HepG2 (cell line): ENCODE results near the gene SLC16A13. TPM values are rescaled to one million over a fixed set of nuclear protein-coding genes. Genes with fewer than 3 reads are reported as not detected.
A peak's percentile ranks its signal among the peaks of the same experiment; 100 is the strongest.

ENCODE experiments used
- BRCA1 ChIP-seq: sonication (generic); formaldehyde crosslinking; IDR thresholded peaks from 2 replicates; pipeline ENCODE4 v1.4.0; 2020; ENCODE audit warnings: missing genetic modification reagents
- FIP1L1 ChIP-seq: fragments of 200-400 bp; formaldehyde crosslinking; IDR thresholded peaks from 2 replicates; pipeline ENCODE4 v1.6.1; 2018; ENCODE audit warnings: low read depth, mild to moderate bottlenecking, low read length, moderate library complexity, borderline replicate concordance; ENCODE audit not compliant: insufficient read depth
- HOXD1 ChIP-seq: sonication (generic); formaldehyde crosslinking; IDR thresholded peaks from 2 replicates; pipeline ENCODE4 v1.5.0; 2020; ENCODE audit warnings: missing genetic modification reagents
- LCORL ChIP-seq, 2 experiments: fragments of 450-650 bp in 1 of 2; sonication (generic) in 1 of 2; formaldehyde crosslinking in 1 of 2; IDR thresholded peaks; 2 replicates each; pipeline versions ENCODE4 v1.5.0 to v1.6.1; 2017 to 2020; ENCODE audit warnings: antibody characterized with exemption in 1 of 2, missing genetic modification reagents in 1 of 2
- MATR3 ChIP-seq: sonication (generic); formaldehyde crosslinking; IDR thresholded peaks from 2 replicates; pipeline ENCODE4 v1.4.0; 2020; ENCODE audit warnings: missing genetic modification reagents
- MLLT10 ChIP-seq: sonication (generic); formaldehyde crosslinking; IDR thresholded peaks from 2 replicates; pipeline ENCODE4 v1.4.0; 2020; ENCODE audit warnings: missing genetic modification reagents
- MXD4 ChIP-seq: IDR thresholded peaks from 2 replicates; pipeline ENCODE4 v1.6.1; 2016; ENCODE audit warnings: mild to moderate bottlenecking, missing biosample characterization, missing genetic modification reagents
- NPAS2 ChIP-seq: sonication (generic); formaldehyde crosslinking; IDR thresholded peaks from 2 replicates; pipeline ENCODE4 v1.8.0; 2022; ENCODE audit warnings: mild to moderate bottlenecking, missing genetic modification reagents, borderline replicate concordance
- NR2F6 ChIP-seq, 2 experiments: IDR thresholded peaks; 2 replicates each; pipeline ENCODE4 v1.6.1; 2016; ENCODE audit warnings: antibody characterized with exemption in 1 of 2, mild to moderate bottlenecking in 1 of 2
- PAXIP1 ChIP-seq: sonication (generic); formaldehyde crosslinking; conservative IDR thresholded peaks from 2 replicates; pipeline ENCODE4 v1.4.0; 2020; ENCODE audit warnings: mild to moderate bottlenecking, missing genetic modification reagents, moderate library complexity
- PBX2 ChIP-seq: IDR thresholded peaks from 2 replicates; pipeline ENCODE4 v1.6.1; 2016; ENCODE audit warnings: control low read depth
- SMAD9 ChIP-seq: sonication (generic); formaldehyde crosslinking; IDR thresholded peaks from 2 replicates; pipeline ENCODE4 v1.5.1; 2020; ENCODE audit warnings: mild to moderate bottlenecking, missing genetic modification reagents
- TCF7 ChIP-seq: sonication (generic); IDR thresholded peaks from 2 replicates; pipeline ENCODE4 v1.6.1; 2016; ENCODE audit warnings: antibody characterized with exemption, low read depth
- U2AF1 ChIP-seq: fragments of 200-400 bp; formaldehyde crosslinking; optimal IDR thresholded peaks from 2 replicates; pipeline ENCODE3; 2017; ENCODE audit warnings: mild to moderate bottlenecking, low read depth, low read length
- XRCC5 ChIP-seq: fragments of 200-400 bp; formaldehyde crosslinking; optimal IDR thresholded peaks from 2 replicates; pipeline ENCODE3; 2017; ENCODE audit warnings: mild to moderate bottlenecking, low read length
- ZNF136 ChIP-seq: sonication (generic); formaldehyde crosslinking; IDR thresholded peaks from 2 replicates; pipeline ENCODE4 v1.8.1; 2022; ENCODE audit warnings: low read depth, mild to moderate bottlenecking, moderate library complexity, missing genetic modification reagents
- ZNF17 ChIP-seq: sonication (generic); formaldehyde crosslinking; IDR thresholded peaks from 2 replicates; pipeline ENCODE4 v1.5.0; 2020; ENCODE audit warnings: mild to moderate bottlenecking, missing genetic modification reagents
- ZNF619 ChIP-seq: sonication (generic); formaldehyde crosslinking; IDR thresholded peaks from 2 replicates; pipeline ENCODE4 v1.4.0; 2020; ENCODE audit warnings: mild to moderate bottlenecking, missing genetic modification reagents
- ZNF780A ChIP-seq: sonication (generic); formaldehyde crosslinking; IDR thresholded peaks from 2 replicates; pipeline ENCODE4 v1.8.0; 2022; ENCODE audit warnings: mild to moderate bottlenecking, missing genetic modification reagents, moderate library complexity
- ZSCAN21 ChIP-seq: sonication (generic); formaldehyde crosslinking; IDR thresholded peaks from 2 replicates; pipeline ENCODE4 v1.8.0; 2022; ENCODE audit warnings: mild to moderate bottlenecking, missing genetic modification reagents, moderate library complexity, borderline replicate concordance
- polyA plus RNA-seq, 8 experiments: library from polyadenylated mRNA; depleted of rRNA in 3 of 8; stranded (reverse) in 7 of 8; unstranded in 1 of 8; fragments of >200 nt; fragmentation: Illumina TruSeq in 4 of 8; extraction: Trizol in 4 of 8; gene quantifications; 2 replicates each; pipeline versions ENCODE4 v1.2.1 to v1.2.3, GENCODE V29; 2011 to 2016; ENCODE audit warnings: low read depth in 4 of 8, missing spikeins in 1 of 8, mixed read lengths in 1 of 8; ENCODE audit not compliant: insufficient read depth in 1 of 8
- total RNA-seq, 5 experiments: library from RNA; depleted of rRNA; stranded (reverse); fragments of >200 nt; fragmentation: Illumina TruSeq; extraction: Trizol; gene quantifications; 2 replicates each; pipeline ENCODE4 v1.2.3, GENCODE V29; 2016; ENCODE audit warnings: low read depth in 1 of 5
- TF ChIP-seq, protein P1 (sequence below): IDR thresholded peaks from 2 replicates; pipeline ENCODE4 v1.6.1; 2016; ENCODE audit warnings: missing compliant biosample characterization, missing genetic modification reagents, borderline replicate concordance
- TF ChIP-seq, protein P2 (sequence below): sonication (generic); formaldehyde crosslinking; IDR thresholded peaks from 2 replicates; pipeline ENCODE4 v1.8.1; 2023; ENCODE audit warnings: mild to moderate bottlenecking, missing genetic modification reagents

The SLC16A13 gene
- total and polyA plus RNA-seq, 2 of the 13 experiments (the other 11 are each of a cell fraction or from before 2014, with no cell fraction given), result 2.2 to 3.0 TPM

DNA sequence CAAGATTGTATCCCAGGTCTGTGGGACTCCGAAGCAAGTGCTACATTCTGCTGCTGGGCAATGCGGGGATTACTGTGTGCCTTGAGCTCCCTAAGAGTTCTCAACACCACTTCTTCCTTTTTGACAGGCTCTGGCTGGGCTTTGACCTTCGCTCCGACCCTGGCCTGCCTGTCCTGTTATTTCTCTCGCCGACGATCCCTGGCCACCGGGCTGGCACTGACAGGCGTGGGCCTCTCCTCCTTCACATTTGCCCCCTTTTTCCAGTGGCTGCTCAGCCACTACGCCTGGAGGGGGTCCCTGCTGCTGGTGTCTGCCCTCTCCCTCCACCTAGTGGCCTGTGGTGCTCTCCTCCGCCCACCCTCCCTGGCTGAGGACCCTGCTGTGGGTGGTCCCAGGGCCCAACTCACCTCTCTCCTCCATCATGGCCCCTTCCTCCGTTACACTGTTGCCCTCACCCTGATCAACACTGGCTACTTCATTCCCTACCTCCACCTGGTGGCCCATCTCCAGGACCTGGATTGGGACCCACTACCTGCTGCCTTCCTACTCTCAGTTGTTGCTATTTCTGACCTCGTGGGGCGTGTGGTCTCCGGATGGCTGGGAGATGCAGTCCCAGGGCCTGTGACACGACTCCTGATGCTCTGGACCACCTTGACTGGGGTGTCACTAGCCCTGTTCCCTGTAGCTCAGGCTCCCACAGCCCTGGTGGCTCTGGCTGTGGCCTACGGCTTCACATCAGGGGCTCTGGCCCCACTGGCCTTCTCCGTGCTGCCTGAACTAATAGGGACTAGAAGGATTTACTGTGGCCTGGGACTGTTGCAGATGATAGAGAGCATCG is 2.4 kb downstream of the SLC16A13 start (continued):
- no peak for TF ChIP-seq ZNF17 (CRISPR knock-in tag)
- TF ChIP-seq HOXD1, result no peak
- TF ChIP-seq ZSCAN21 (CRISPR knock-in tag), result no peak; the same call in 1 of the 2 replicates
- TF ChIP-seq, protein P1, sequence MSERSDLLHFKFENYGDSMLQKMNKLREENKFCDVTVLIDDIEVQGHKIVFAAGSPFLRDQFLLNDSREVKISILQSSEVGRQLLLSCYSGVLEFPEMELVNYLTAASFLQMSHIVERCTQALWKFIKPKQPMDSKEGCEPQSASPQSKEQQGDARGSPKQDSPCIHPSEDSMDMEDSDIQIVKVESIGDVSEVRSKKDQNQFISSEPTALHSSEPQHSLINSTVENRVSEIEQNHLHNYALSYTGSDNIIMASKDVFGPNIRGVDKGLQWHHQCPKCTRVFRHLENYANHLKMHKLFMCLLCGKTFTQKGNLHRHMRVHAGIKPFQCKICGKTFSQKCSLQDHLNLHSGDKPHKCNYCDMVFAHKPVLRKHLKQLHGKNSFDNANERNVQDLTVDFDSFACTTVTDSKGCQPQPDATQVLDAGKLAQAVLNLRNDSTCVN (CRISPR knock-in tag), result no peak
- peak; percentile 63 for TF ChIP-seq XRCC5
- no peak for TF ChIP-seq MATR3 (CRISPR knock-in tag)
- no peak for TF ChIP-seq NPAS2
- no peak for TF ChIP-seq U2AF1
- no peak for TF ChIP-seq FIP1L1
- TF ChIP-seq BRCA1 (CRISPR knock-in tag), result no peak
- TF ChIP-seq TCF7, result no peak
- no peak for TF ChIP-seq ZNF780A (CRISPR knock-in tag)
- TF ChIP-seq SMAD9 (CRISPR knock-in tag), result no peak
- TF ChIP-seq ZNF619 (CRISPR knock-in tag), result 0 out of 2 replicates have a peak, but pooled peaks have one; percentile 44
- TF ChIP-seq NR2F6 (IDR thresholded peaks at IDR 0.05), result no peak
- no peak for TF ChIP-seq NR2F6 (CRISPR knock-in tag; IDR thresholded peaks at IDR 0.05)
- 0 out of 2 replicates have a peak, but pooled peaks have one; percentile 12 for TF ChIP-seq MXD4 (CRISPR knock-in tag)
- no peak for TF ChIP-seq LCORL (IDR thresholded peaks at IDR 0.05)
- TF ChIP-seq LCORL (CRISPR knock-in tag; IDR thresholded peaks at IDR 0.05), result 0 out of 2 replicates have a peak, but pooled peaks have one; percentile 23
- TF ChIP-seq PAXIP1 (CRISPR knock-in tag), result peak; percentile 38; the same call in 1 of the 2 replicates
- TF ChIP-seq PBX2 (CRISPR knock-in tag), result no peak
- TF ChIP-seq ZNF136 (CRISPR knock-in tag), result no peak
- TF ChIP-seq, protein P2, sequence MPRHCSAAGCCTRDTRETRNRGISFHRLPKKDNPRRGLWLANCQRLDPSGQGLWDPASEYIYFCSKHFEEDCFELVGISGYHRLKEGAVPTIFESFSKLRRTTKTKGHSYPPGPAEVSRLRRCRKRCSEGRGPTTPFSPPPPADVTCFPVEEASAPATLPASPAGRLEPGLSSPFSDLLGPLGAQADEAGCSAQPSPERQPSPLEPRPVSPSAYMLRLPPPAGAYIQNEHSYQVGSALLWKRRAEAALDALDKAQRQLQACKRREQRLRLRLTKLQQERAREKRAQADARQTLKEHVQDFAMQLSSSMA (CRISPR knock-in tag), result no peak
- no peak for TF ChIP-seq MLLT10
